ENCODE results near the gene OR2AE1.
"Not testable (repeated sequence)": the region's sequence is repeated elsewhere in the genome, so short reads cannot be mapped to it uniquely, and the experiment has no call there.

The OR2AE1 gene

GRCh38 chr7:99894738-99895137 is 17.9 kb upstream of the OR2AE1 start:
- DNase-seq (ENCODE audit: low read depth): no peak
- in situ Hi-C loops (cut with HindIII; ENCODE audit: low sequenced_read_pairs): no loop called here
- H3K4me3 ChIP-seq (ENCODE audit: low read depth, low read length): no peak overlapping the region
- no peak for TF ChIP-seq CTCF (IDR thresholded peaks at IDR 0.05; ENCODE audit: low read depth, low read length, missing control alignments)

GRCh38 chr7:99893280-99893679 is 16.4 kb upstream of the OR2AE1 start:
- no peak for TF ChIP-seq CTCF (IDR thresholded peaks at IDR 0.05; ENCODE audit: low read depth, low read length, missing control alignments)
- H3K4me3 ChIP-seq (ENCODE audit: low read depth, low read length): no peak overlapping the region
- no peak for DNase-seq (ENCODE audit: low read depth)
- in situ Hi-C loops (cut with HindIII; ENCODE audit: low sequenced_read_pairs): no loop called here

- DNase-seq (ENCODE audit: low read depth); in situ Hi-C loops (cut with HindIII; ENCODE audit: low sequenced_read_pairs); H3K4me3 ChIP-seq (ENCODE audit: low read depth, low read length): not testable (repeated sequence)
Measured at GRCh38 chr7:99890348-99890747, 13.5 kb upstream of the OR2AE1 start.

DNA sequence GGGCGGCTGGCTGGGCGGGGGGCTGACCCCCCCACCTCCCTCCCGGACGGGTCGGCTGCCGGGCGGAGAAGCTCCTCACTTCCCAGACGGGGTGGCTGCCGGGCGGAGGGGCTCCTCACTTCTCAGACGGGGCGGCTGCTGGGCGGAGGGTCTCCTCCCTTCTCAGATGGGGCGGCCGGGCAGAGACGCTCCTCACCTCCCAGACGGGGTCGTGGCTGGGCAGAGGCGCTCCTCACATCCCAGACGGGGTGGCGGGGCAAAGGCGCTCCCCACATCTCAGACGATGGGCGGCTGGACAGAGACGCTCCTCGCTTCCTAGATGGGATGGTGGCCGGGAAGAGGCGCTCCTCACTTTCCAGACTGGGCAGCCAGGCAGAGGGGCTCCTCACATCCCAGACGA is 11.5 kb upstream of the OR2AE1 start:
- DNase-seq (ENCODE audit: low read depth); H3K4me3 ChIP-seq (ENCODE audit: low read depth, low read length); in situ Hi-C loops (cut with HindIII; ENCODE audit: low sequenced_read_pairs): not testable (repeated sequence)

GRCh38 chr7:99881370-99881769 is 4.5 kb upstream of the OR2AE1 start:
- TF ChIP-seq CTCF (IDR thresholded peaks at IDR 0.05; ENCODE audit: low read depth, low read length, missing control alignments): no peak
- no peak for DNase-seq (ENCODE audit: low read depth)
- in situ Hi-C loops (cut with HindIII; ENCODE audit: low sequenced_read_pairs): loop anchor here (5.0 kb wide), 1 partner anchor 71 kb away; no protein-coding TSS in a partner anchor
- no peak overlapping the region for H3K4me3 ChIP-seq (ENCODE audit: low read depth, low read length)

GRCh38 chr7:99876491-99876890 is 342 bp downstream of the OR2AE1 start:
- H3K4me3 ChIP-seq (ENCODE audit: low read depth, low read length): no peak overlapping the region
- TF ChIP-seq CTCF (IDR thresholded peaks at IDR 0.05; ENCODE audit: low read depth, low read length, missing control alignments): no peak
- DNase-seq (ENCODE audit: low read depth): no peak
- in situ Hi-C loops (cut with HindIII; ENCODE audit: low sequenced_read_pairs): no loop called here

GRCh38 chr7:99868246-99868645 is 8.6 kb downstream of the OR2AE1 start:
- DNase-seq (ENCODE audit: low read depth): no peak
- TF ChIP-seq CTCF (IDR thresholded peaks at IDR 0.05; ENCODE audit: low read depth, low read length, missing control alignments): no peak
- in situ Hi-C loops (cut with HindIII; ENCODE audit: low sequenced_read_pairs): no loop called here
- H3K4me3 ChIP-seq (ENCODE audit: low read depth, low read length): no peak overlapping the region

DNA sequence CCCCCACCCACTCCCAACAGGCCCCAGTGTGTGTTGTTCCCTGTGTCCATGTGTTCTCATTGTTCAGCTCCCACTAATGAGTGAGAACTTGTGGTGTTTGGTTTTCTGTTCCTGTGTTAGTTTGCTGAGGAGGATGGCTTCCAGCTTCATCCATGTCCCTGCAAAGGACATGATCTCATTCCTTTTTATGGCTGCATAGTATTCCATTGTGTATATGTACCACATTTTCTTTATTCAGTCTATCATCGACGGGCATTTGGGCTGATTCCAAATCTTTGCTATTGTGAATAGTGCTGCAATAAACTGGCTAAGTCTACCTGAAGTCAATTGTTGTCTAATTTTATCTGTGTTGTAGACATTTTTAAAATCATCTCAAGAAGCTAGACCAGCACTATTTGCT is 9.4 kb downstream of the OR2AE1 start:
- H3K4me3 ChIP-seq (ENCODE audit: low read depth, low read length); in situ Hi-C loops (cut with HindIII; ENCODE audit: low sequenced_read_pairs); DNase-seq (ENCODE audit: low read depth): not testable (repeated sequence)
